Omental fat pad (tissue), 4 donors: Measurements from ENCODE around the gene LMO7. TPM values are rescaled to one million over a fixed set of nuclear protein-coding genes. Genes with fewer than 3 reads are reported as not detected.

Experiments
- ATAC-seq: fragments of 150-250 bp; one replicate; pipeline ENCODE4 v1.9.1; 2016; ENCODE audit warnings: mild to moderate bottlenecking, moderate library complexity; ENCODE audit not compliant: low FRiP score
- DNase-seq: peaks from one replicate; pipeline ENCODE4 v3.0.0-alpha.2; 2019; ENCODE audit warnings: low spot score
- CTCF ChIP-seq, 3 donors: fragments of 450-650 bp; IDR thresholded peaks; one replicate each; pipeline ENCODE4 v1.5.1; 2016 to 2017; ENCODE audit warnings: antibody characterized with exemption in 3 of 3, mild to moderate bottlenecking in 3 of 3, moderate library complexity in 2 of 3
- total RNA-seq, 4 donors: library from RNA; depleted of rRNA; stranded (reverse); fragments of >200 nt; gene quantifications; one replicate each; pipeline ENCODE4 v1.1.0, GENCODE V29; 2016

LMO7 gene
- total RNA-seq, 4 donors from 2014 or later: 7.7 to 22.0 (median 12.4) TPM

- TF ChIP-seq CTCF (IDR thresholded peaks at IDR 0.05): no peak
- ATAC-seq (no peak), DNase-seq (no peak)
Observed at GRCh38 chr13:75811841-75812240, 175.7 kb downstream of the LMO7 start.

- no peak for DNase-seq
- TF ChIP-seq CTCF (IDR thresholded peaks at IDR 0.05): no peak
- peak; percentile 52 for ATAC-seq
Observed at GRCh38 chr13:75812751-75813181, 176.6 kb downstream of the LMO7 start.

GRCh38 chr13:75813323-75813722 is 177.2 kb downstream of the LMO7 start:
- peak; percentile 34 for ATAC-seq
- no peak for DNase-seq
- TF ChIP-seq CTCF (IDR thresholded peaks at IDR 0.05): no peak

GRCh38 chr13:75818179-75818967 is 182.2 kb downstream of the LMO7 start:
- DNase-seq (no peak), ATAC-seq (no peak)
- TF ChIP-seq CTCF (IDR thresholded peaks at IDR 0.05): no peak

- no peak for ATAC-seq
- no peak for TF ChIP-seq CTCF (IDR thresholded peaks at IDR 0.05)
- no peak for DNase-seq
Observed at GRCh38 chr13:75818968-75819225, 182.8 kb downstream of the LMO7 start.

GRCh38 chr13:75825161-75825560 is 189.0 kb downstream of the LMO7 start:
- no peak for ATAC-seq
- no peak for TF ChIP-seq CTCF (IDR thresholded peaks at IDR 0.05)
- no peak for DNase-seq

- TF ChIP-seq CTCF (IDR thresholded peaks at IDR 0.05): no peak
- no peak for DNase-seq
- no peak for ATAC-seq
Observed at GRCh38 chr13:75825594-75825993, 189.5 kb downstream of the LMO7 start.
